Glomerular visceral epithelial cell (primary cell): Measurements from ENCODE around the gene RETREG1.

ENCODE experiments used
- DNase-seq: peaks from one replicate; pipeline ENCODE4 v3.0.0-alpha.2; 2016; ENCODE audit errors: extremely low spot score

Gene RETREG1

GRCh38 chr5:16585041-16585667 lies 31.6 kb downstream of the RETREG1 start:
- no peak for DNase-seq

DNA sequence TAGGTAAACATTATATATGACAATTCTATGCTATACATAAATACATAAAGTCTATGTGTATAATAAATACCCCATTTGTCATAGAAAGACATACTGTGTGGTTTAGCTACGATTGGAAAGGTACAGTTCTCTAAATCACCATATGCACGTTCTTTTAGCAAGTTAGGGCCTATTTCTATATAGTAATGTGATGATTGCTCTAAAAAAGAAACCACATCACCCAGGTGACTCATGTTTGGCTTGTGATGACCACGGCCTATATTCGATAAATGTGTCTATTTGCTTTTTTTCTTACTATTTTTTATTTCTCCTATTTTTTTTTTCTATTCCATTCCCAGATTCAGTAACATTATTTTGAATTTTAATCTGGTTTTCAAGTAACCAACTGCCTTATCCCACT lies 34.7 kb downstream of the RETREG1 start:
- no peak for DNase-seq

DNA sequence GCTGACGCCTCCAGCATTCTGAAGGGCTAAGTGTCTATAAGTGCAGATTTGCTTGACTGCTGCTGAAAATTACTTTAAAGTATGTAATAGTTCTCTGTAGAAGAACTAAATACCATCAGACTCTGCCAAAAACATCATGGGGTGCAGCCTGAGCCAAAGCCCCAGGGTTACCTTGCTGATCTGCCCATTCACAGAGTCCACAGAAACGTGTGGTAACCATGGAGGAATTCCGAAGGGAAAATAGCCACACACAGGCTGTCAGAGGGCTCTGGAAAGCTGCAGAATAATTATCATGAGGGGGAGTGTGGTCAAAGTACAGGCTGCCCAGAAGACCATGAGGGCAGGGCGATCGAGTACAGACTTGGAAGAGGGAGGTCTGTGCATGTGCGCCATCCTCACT lies 36.4 kb downstream of the RETREG1 start:
- no peak for DNase-seq

GRCh38 chr5:16579142-16579847 lies 37.5 kb downstream of the RETREG1 start:
- DNase-seq, result no peak

GRCh38 chr5:16578474-16578883 lies 38.3 kb downstream of the RETREG1 start:
- DNase-seq, result no peak

DNA sequence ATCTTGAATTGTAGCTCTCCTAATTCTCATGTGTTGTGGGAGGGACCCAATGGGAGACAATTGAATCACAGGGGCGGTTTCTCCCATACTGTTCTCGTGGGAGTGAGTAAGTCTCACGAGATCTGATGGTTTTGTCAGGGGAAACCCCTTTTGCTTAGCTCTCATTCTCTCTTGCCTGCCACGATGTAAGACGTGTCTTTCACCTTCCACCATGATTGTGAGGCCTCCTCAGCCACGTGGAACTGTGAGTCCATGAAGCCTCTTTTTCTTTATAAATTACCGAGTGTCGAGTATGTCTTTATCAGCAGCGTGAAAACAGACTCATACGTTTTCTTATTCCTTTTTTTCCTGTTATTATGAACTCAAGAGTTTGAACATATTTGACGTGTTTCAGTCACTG lies 39.1 kb downstream of the RETREG1 start:
- no peak for DNase-seq

DNA sequence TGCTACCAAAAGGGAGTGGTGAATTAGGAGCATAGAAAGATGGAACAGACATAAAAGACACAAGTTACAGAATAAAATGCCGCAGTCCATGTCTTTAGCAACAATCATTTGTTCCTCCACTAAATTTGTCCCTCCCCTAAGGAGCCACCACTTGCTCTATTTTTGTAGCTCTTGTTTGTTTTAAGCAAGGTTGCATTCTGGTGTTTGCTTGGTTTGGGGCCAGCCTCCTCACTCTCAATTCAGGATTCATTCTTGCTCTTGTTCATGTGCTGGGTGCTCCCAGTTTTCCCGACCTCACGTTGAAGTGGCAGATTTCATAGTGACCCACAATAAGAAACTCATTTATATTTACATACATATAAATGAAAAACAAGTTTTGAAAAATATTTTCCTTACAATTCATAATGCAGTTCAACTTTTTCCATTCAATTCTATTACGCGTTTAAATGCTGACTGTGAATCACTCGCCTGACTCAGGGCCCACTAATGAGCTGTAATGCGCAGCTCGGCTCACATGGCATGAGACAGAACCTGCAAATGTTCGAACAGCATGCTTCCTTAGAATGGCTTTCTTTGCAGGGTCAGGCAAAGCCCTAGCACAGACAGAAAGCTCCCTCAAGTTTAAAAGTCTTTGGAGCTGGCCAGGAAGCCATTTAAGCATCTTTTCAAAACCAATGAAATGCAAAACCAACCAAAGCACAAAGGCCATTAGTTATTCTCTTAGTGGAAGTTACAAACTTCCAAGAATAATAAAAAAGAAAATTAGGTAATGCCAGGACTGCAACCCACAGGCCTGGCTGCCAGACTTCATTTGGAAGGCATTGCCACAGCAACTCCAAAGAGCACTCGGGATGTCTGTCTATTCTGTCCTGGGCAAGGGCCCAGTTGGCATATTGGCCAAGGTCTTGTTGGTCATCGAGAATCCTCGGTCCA lies 41.7 kb downstream of the RETREG1 start:
- DNase-seq, result peak; percentile 72

DNA sequence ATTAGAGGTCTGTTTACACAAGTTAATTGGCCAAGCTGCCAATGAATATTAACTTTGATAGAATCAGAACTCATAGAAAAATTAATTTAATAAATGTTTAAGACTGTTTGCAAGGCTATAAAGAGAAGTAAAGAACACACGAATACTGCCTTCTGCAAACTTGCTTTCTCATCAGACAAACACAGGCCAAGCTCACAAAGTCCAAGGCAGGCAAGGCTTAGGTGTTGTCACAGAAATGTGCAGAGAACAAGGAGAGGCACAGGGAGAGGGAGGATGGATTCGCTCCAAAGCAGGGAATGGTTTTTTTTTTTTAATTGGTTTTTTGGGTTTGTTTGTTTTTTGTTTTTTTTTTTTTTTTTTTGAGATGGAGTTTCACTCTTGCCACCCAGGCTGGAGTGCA lies 43.4 kb downstream of the RETREG1 start:
- DNase-seq, result no peak

GRCh38 chr5:16572289-16573015 lies 44.3 kb downstream of the RETREG1 start:
- no peak for DNase-seq

- no peak for DNase-seq
These were observed 45.8 kb downstream of the RETREG1 start for GRCh38 chr5:16571016-16571415.

DNA sequence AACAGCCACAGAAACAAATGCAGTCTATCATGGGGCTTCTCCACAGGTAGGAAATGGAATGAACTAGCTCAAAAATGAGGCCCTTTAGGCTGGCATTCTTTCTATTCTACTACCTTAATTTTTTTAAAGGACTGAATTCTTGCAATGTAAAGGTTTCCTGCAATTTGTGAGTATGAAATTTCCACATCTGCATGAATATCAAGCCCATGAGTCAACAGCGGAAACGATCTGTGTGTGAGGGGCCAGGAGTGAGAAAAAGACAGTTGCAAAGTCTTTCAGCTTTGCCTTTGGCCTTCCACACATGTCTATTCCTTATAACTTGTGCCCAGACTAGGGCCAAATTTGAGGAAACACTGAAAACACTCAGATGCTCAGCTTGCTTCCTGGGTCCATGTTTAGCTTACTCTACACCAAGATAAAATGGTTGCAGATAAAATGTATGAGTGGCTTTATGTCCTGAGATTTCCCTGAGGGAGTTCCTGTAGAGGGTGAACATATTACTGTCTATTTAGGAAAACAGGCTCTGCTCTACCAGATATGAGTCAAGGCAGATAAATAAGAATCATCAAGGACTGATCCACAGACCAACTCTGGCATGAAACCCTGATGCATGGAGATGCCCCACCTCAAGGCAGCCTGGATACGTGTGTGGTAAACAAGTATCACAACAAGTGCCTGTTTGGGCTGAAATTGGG lies 46.5 kb downstream of the RETREG1 start:
- peak; percentile 28 for DNase-seq

GRCh38 chr5:16568875-16569580 lies 47.8 kb downstream of the RETREG1 start:
- DNase-seq, result no peak

- no peak for DNase-seq
These were observed 49.4 kb downstream of the RETREG1 start for GRCh38 chr5:16567365-16567764.

DNA sequence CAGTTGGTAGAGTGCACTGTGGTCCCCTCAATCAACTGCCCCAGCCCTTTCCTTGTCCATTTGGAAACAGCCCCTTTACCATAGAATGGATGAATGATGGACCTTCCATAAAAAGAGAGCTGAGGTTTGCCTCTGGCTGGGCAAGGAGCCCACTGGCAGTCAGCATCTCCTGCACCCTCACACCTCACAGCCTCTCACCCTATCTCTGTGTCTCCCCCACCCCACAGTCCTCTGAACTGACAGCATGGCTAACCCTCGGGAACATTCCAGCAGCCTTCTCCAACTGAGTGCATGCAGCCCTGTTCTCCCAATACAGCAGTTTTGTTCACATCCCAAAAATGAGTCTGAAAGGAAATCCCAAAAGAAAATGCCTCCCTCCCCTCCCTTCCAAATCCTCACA lies 51.7 kb downstream of the RETREG1 start:
- no peak for DNase-seq

DNA sequence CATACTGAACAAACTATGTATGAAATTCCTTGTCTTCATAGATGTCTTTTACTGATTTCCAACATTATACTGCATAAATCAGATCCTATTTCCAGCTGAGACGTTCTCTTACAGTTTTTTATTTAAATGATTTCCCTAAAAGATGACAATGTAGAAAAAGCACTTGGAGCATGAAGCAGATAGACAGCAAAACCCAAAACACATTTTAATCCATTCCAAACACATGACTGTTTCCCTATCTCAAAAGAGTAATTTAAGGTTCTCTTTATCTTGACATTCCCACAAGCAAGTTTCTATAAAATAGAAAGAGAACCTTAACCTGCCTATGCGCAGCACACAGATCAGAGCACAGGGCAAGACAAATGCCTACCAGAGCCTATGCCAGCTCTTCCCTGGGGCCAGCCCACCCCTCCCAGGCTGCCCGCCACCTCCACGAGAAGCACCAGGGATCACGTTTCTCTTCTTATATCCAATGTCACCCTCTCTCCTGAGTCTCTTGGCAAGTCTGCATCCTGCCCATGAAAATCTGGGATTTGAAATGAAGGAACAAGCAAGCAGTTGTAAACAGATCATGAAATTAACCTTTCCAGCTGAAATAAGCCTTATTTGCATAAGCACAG lies 52.4 kb downstream of the RETREG1 start:
- no peak for DNase-seq

GRCh38 chr5:16563686-16564085 lies 53.1 kb downstream of the RETREG1 start:
- DNase-seq, result no peak

GRCh38 chr5:16561660-16562059 lies 55.1 kb downstream of the RETREG1 start:
- no peak for DNase-seq

DNA sequence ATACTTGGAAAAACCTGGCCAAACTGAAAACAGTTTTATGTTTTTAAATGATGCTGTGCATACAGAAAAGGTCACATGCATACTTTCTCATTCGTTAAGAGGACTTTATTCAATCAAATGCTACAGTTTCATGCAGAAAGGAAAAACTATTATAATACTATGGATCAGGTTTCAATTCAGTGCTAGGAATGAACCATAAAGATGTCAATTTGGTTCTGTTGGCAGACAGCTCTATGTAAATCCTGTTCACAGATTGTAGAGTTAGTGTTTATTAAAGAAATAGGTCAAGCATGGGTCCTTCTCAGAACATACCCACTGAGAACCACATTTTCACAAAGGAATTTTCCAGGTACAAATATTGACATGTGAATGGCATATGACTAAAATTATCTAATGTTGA lies 57.1 kb downstream of the RETREG1 start:
- DNase-seq, result no peak

- DNase-seq, result no peak
These were observed 57.7 kb downstream of the RETREG1 start for GRCh38 chr5:16558984-16559629.

DNA sequence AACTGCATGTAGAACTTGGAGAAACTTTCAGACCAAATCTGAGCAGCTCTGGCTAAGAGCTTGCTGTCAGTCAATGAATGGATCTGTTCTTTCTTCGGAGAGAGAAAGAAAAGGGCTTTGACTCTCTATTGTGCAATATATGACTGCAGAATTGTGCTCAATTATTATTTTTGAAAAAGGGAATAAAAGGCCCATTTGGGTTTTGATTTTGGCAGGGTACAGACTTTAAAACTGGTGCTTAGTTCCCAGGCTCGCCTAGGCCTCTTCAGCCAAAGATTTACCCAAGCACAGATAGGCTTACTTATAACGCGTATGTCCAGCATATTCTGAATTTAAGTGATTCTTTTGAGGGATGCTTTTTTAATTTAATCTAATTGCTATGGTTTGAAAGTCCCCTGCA lies 59.3 kb downstream of the RETREG1 start:
- no peak for DNase-seq
